Endothelial cell of umbilical vein (primary cell): ENCODE measurements around the gene MRPS34. TPM values are rescaled to one million over a fixed set of nuclear protein-coding genes. Genes with fewer than 3 reads are reported as not detected.
A peak's percentile ranks its signal among the peaks of the same experiment; 100 is the strongest.

Experiments
- BruUV-seq: library from RNA; stranded (reverse); fragments of 400-500 nt; replicated peaks from 2 replicates; lab custom pipeline; 2021; lab: Mats Ljungman, UMichigan
- CTCF ChIA-PET: fragments of 300-600, 350-600 bp; sonication (Branson Sonifier 250); formaldehyde crosslinking; loops from one replicate; lab custom pipeline; 2021; ENCODE audit warnings: antibody characterized with exemption, inconsistent platforms; lab: Charles Lee
- POLR2A ChIA-PET: fragments of 300-600, 350-600 bp; sonication (Branson Sonifier 250); formaldehyde crosslinking; loops from one replicate; lab custom pipeline; 2021; ENCODE audit warnings: antibody characterized with exemption, inconsistent platforms; lab: Charles Lee
- DNase-seq: peaks from one replicate; pipeline ENCODE4 v3.0.0-alpha.2; 2011; ENCODE audit warnings: low read depth, low spot score
- FAIRE-seq: peaks from 2 replicates; lab custom pipeline; 2011; peaks lifted over from hg19 to GRCh38; lab: Jason Lieb, UNC
- H2AFZ ChIP-seq: 2 replicates; pipeline ENCODE4 v1.6.0; 2012; ENCODE audit warnings: low read depth, low read length, control low read depth, inconsistent platforms
- H3K27ac ChIP-seq: 2 replicates; pipeline ENCODE4 v1.5.1; 2011; ENCODE audit warnings: low read depth, mild to moderate bottlenecking, control low read depth, low read length, moderate library complexity; ENCODE audit not compliant: insufficient read depth
- H3K27me3 ChIP-seq, 2 experiments: 2 replicates each; pipeline versions ENCODE4 v1.6.0 to v1.6.1; 2011; ENCODE audit warnings: low read length in 2 of 2, mixed read lengths in 1 of 2; ENCODE audit not compliant: control insufficient read depth in 2 of 2, insufficient read depth in 2 of 2
- H3K36me3 ChIP-seq, 2 experiments: 2 replicates in 1 of 2; 3 replicates in 1 of 2; pipeline ENCODE4 v1.5.1; 2011; ENCODE audit warnings: low read length in 2 of 2, mild to moderate bottlenecking in 1 of 2, moderate library complexity in 1 of 2; ENCODE audit not compliant: control insufficient read depth in 2 of 2, insufficient read depth in 2 of 2; ENCODE audit errors: extremely low read depth in 1 of 2
- H3K4me1 ChIP-seq: 3 replicates; pipeline ENCODE4 v1.5.1; 2011; ENCODE audit warnings: mild to moderate bottlenecking, low read length; ENCODE audit not compliant: control insufficient read depth, insufficient read depth; ENCODE audit errors: extremely low read depth
- H3K4me2 ChIP-seq: 2 replicates; pipeline ENCODE4 v1.6.1; 2011; ENCODE audit warnings: low read length, control low read depth, mixed read lengths; ENCODE audit not compliant: insufficient read depth
- H3K4me3 ChIP-seq, 3 experiments: fragments of 200-600 bp in 1 of 3; sonication (generic), shearing (Covaris generic) in 1 of 3; replicated peaks in 1 of 3; 2 replicates each; pipeline ENCODE4 v1.5.1; 2011 to 2016; ENCODE audit warnings: control low read depth in 3 of 3, low read length in 3 of 3, mild to moderate bottlenecking in 2 of 3, inconsistent platforms in 1 of 3, low read depth in 1 of 3, moderate library complexity in 1 of 3; ENCODE audit not compliant: insufficient read depth in 1 of 3
- H3K79me2 ChIP-seq: 2 replicates; pipeline ENCODE4 v1.6.0; 2012; ENCODE audit warnings: low read length, inconsistent platforms; ENCODE audit not compliant: control insufficient read depth, insufficient read depth
- H3K9ac ChIP-seq: replicated peaks from 2 replicates; pipeline ENCODE3; 2011; ENCODE audit warnings: low read length, control low read depth; ENCODE audit not compliant: insufficient read depth; ENCODE audit errors: extremely low read depth
- H3K9me1 ChIP-seq: replicated peaks from 3 replicates; pipeline ENCODE4 v1.6.0; 2011; ENCODE audit warnings: mild to moderate bottlenecking, low read length; ENCODE audit not compliant: control insufficient read depth, insufficient read depth; ENCODE audit errors: extremely low read depth
- H3K9me3 ChIP-seq: replicated peaks from 2 replicates; pipeline ENCODE4 v1.5.1; 2012; ENCODE audit warnings: low read length, inconsistent platforms; ENCODE audit not compliant: control insufficient read depth, insufficient read depth
- H4K20me1 ChIP-seq: replicated peaks from 2 replicates; pipeline ENCODE3; 2011; ENCODE audit warnings: mild to moderate bottlenecking, low read length; ENCODE audit not compliant: control insufficient read depth, insufficient read depth; ENCODE audit errors: extremely low read depth
- EZH2 ChIP-seq: IDR thresholded peaks from 2 replicates; pipeline ENCODE4 v1.6.1; 2012; ENCODE audit warnings: borderline replicate concordance, low read depth, mild to moderate bottlenecking, moderate library complexity, low read length, inconsistent platforms; ENCODE audit not compliant: severe bottlenecking
- GATA2 ChIP-seq: IDR thresholded peaks from 2 replicates; pipeline ENCODE4 v1.7.0; 2011; ENCODE audit warnings: low read depth, mild to moderate bottlenecking, moderate library complexity, mixed read lengths, low read length; ENCODE audit not compliant: insufficient read length, insufficient read depth
- JUN ChIP-seq: IDR thresholded peaks from 2 replicates; pipeline ENCODE4 v1.6.1; 2011; ENCODE audit warnings: borderline replicate concordance, low read depth; ENCODE audit not compliant: insufficient read length, insufficient read depth
- POLR2A ChIP-seq: IDR thresholded peaks from 2 replicates; pipeline ENCODE4 v1.6.1; 2012; ENCODE audit warnings: low read depth, mild to moderate bottlenecking, control low read depth, low read length
- POLR2AphosphoS5 ChIP-seq: IDR thresholded peaks from 2 replicates; pipeline ENCODE4 v1.6.1; 2012; ENCODE audit warnings: low read depth, mild to moderate bottlenecking, control low read depth, low read length, moderate library complexity; ENCODE audit not compliant: insufficient read depth
- dilution Hi-C: fragments of 300-500 bp; cut with MboI; formaldehyde crosslinking; loops from one replicate; pipeline ENCODE4 v1.15.0; 2019; ENCODE audit warnings: low sequenced_read_pairs; ENCODE audit not compliant: extremely low pct_ligation_motif_present
- intact Hi-C: fragments of 100-400 bp; cut with micrococcal nuclease; formaldehyde crosslinking; loops from one replicate; pipeline ENCODE4 v1.10.0; 2022
- polyA plus RNA-seq, 4 experiments: library from polyadenylated mRNA; depleted of rRNA in 3 of 4; stranded (reverse) in 3 of 4; unstranded in 1 of 4; fragments of >200 nt; gene quantifications; 2 replicates each; pipeline versions ENCODE4 v1.2.1 to v1.2.3, GENCODE V29; 2011 to 2012; ENCODE audit warnings: missing spikeins in 1 of 4
- total RNA-seq: library from RNA; stranded (reverse); gene quantifications from 2 replicates; pipeline ENCODE4 v1.2.3, GENCODE V29; 2021

Gene MRPS34
- total and polyA plus RNA-seq, 2 donors (not counting 3 experiments of a cell fraction or from before 2014, with no cell fraction given), result 82.1 to 102 TPM

GRCh38 chr16:1770328-1771187, 2.4 kb downstream of the MRPS34 start:
- Histone ChIP-seq H3K4me2 (peak overlapping the region; percentile 50), H3K9me3 (no peaks in the 10 kb centered on the region), H3K27me3 (no peaks in the 10 kb centered on the region), H3K36me3 (peaks cover 3 to 29% of the 10 kb centered on the region in 2 experiments), H3K9me1 (no peaks in the 10 kb centered on the region), H3K4me3 (peak overlapping the region; percentile 59 to 83 (median 76)), H4K20me1 (no peaks in the 10 kb centered on the region), H2AFZ (peak overlapping the region; percentile 21), H3K79me2 (peaks cover 17% of the 10 kb centered on the region), H3K9ac (no peak overlapping the region), H3K4me1 (peaks cover 19% of the 10 kb centered on the region), H3K27ac (no peak overlapping the region)
- ChIA-PET CTCF (interaction anchor here (1.2 to 1.5 kb wide), 4 partner anchors 11 to 276 kb away, joined by 4 to 11 read pairs (median 5); partner anchors contain the start of gene MAPK8IP3), POLR2A (interaction anchor here (1.3 kb wide), 1 partner anchor 12 kb away, joined by 3 read pairs; the partner anchor contains the start of genes NUBP2 and SPSB3)
- intact Hi-C loops (no loop called here), dilution Hi-C loops (no loop called here)
- DNase-seq (peak; percentile 56), FAIRE-seq (no peak)
- TF ChIP-seq GATA2 (no peak), POLR2A (no peak), EZH2 (no peak), POLR2AphosphoS5 (peak; percentile 46), JUN (no peak)
- BruUV-seq, result no TSS peak
